SJSA1 (cell line): ENCODE measurements around the gene CACNA1F. TPM values are rescaled to one million over a fixed set of nuclear protein-coding genes. Genes with fewer than 3 reads are reported as not detected.

Experiments used
- DNase-seq, 2 experiments: peaks; one replicate each; pipeline ENCODE4 v3.0.0-alpha.2; 2015 to 2020; ENCODE audit warnings: low spot score in 2 of 2, low read depth in 1 of 2
- H3K27ac ChIP-seq: fragments of 250-450 bp; sonication (Bioruptor Pico); 2 replicates; pipeline ENCODE4 v1.5.1; 2020; ENCODE audit warnings: mild to moderate bottlenecking, moderate library complexity
- H3K27me3 ChIP-seq: fragments of 250-450 bp; sonication (Bioruptor Pico); replicated peaks from 2 replicates; pipeline ENCODE4 v1.5.1; 2020; ENCODE audit warnings: mild to moderate bottlenecking, moderate library complexity
- H3K36me3 ChIP-seq: fragments of 250-450 bp; sonication (Bioruptor Pico); 2 replicates; pipeline ENCODE4 v1.5.1; 2020; ENCODE audit warnings: mild to moderate bottlenecking
- H3K4me1 ChIP-seq: fragments of 250-450 bp; sonication (Bioruptor Pico); replicated peaks from 2 replicates; pipeline ENCODE4 v1.6.1; 2021; ENCODE audit warnings: mild to moderate bottlenecking
- H3K4me3 ChIP-seq: fragments of 250-450 bp; sonication (Bioruptor Pico); 2 replicates; pipeline ENCODE4 v1.5.1; 2020; ENCODE audit warnings: mild to moderate bottlenecking
- H3K9me3 ChIP-seq: fragments of 250-450 bp; sonication (Bioruptor Pico); replicated peaks from 2 replicates; pipeline ENCODE4 v1.5.1; 2020; ENCODE audit warnings: mild to moderate bottlenecking
- total RNA-seq: library from RNA; depleted of rRNA; stranded (reverse); fragments of >200 nt; shearing (Covaris generic); gene quantifications from 2 replicates; pipeline ENCODE4 v1.2.3, GENCODE V29; 2014

CACNA1F gene
- total RNA-seq, 1 experiment from 2014 or later, result not detected

DNA sequence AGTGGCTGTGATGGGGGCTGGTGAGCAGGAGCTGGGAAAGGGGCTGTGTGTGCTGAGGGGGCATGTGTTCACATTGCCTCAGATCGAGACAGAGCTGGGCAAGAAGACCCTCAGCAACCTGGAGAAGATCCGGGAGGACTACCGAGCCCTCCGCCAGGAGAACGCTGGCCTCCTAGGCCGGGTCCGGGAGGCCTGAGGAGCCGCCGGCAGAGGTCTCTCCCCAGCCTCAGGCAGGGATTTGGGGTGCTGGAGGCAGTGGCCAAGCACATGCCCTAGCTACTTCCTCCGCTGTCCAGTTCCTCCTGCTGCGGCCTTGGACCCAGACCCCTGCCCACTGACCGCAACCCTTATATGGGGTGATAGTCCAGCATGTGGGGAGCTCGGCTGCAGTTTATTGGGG is 16.9 kb upstream of the CACNA1F start:
- no peaks in the 10 kb centered on the region for H3K9me3 ChIP-seq
- no peak overlapping the region for H3K27ac ChIP-seq
- H3K36me3 ChIP-seq, result no peaks in the 10 kb centered on the region
- H3K27me3 ChIP-seq, result no peaks in the 10 kb centered on the region
- no peaks in the 10 kb centered on the region for H3K4me1 ChIP-seq
- H3K4me3 ChIP-seq, result no peak overlapping the region
- DNase-seq, result no peak

DNA sequence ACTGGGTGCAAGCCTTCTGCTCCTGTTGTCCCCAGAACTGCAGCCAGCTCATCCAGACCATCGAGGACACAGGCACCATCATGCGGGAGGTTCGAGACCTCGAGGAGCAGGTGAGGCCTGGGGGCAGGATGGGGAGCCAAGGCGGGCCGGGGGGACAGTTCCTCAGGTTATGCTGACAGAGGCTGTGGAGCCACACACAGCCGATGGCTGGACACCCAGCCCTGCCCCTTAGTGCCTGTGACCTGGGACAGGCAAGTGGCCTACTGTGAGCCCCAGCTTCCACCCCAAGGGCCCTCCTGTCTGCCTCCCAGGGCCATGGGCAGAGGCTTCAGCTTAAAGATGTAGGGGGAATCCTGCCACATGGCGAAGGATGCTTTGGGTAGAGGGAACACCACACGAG is 16.5 kb upstream of the CACNA1F start:
- Histone ChIP-seq H3K27ac (no peak overlapping the region), H3K36me3 (no peaks in the 10 kb centered on the region), H3K27me3 (no peaks in the 10 kb centered on the region), H3K4me1 (no peaks in the 10 kb centered on the region), H3K4me3 (no peak overlapping the region), H3K9me3 (no peaks in the 10 kb centered on the region)
- no peak for DNase-seq

DNA sequence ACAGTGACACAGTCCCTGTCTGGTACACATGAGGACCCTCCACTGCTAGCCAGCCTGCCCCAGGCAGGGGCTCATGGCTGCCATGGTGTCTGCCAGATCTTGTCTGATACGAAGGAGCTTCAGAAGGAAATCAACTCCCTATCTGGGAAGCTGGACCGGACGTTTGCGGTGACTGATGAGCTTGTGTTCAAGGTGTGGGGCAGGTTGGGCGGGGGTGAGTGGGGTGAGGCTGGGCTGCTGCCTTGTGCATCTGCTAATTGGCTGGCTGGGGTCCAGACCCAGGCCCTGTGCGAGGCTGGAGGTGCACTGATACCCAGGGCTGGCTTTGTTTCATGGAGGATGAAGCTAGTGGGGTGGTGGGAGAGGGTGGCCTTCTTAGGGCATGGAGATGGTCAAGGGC is 15.9 kb upstream of the CACNA1F start:
- no peak overlapping the region for H3K4me3 ChIP-seq
- H3K4me1 ChIP-seq, result no peaks in the 10 kb centered on the region
- H3K27me3 ChIP-seq, result no peaks in the 10 kb centered on the region
- H3K36me3 ChIP-seq, result no peaks in the 10 kb centered on the region
- H3K9me3 ChIP-seq, result no peaks in the 10 kb centered on the region
- no peak overlapping the region for H3K27ac ChIP-seq
- DNase-seq, result no peak

DNA sequence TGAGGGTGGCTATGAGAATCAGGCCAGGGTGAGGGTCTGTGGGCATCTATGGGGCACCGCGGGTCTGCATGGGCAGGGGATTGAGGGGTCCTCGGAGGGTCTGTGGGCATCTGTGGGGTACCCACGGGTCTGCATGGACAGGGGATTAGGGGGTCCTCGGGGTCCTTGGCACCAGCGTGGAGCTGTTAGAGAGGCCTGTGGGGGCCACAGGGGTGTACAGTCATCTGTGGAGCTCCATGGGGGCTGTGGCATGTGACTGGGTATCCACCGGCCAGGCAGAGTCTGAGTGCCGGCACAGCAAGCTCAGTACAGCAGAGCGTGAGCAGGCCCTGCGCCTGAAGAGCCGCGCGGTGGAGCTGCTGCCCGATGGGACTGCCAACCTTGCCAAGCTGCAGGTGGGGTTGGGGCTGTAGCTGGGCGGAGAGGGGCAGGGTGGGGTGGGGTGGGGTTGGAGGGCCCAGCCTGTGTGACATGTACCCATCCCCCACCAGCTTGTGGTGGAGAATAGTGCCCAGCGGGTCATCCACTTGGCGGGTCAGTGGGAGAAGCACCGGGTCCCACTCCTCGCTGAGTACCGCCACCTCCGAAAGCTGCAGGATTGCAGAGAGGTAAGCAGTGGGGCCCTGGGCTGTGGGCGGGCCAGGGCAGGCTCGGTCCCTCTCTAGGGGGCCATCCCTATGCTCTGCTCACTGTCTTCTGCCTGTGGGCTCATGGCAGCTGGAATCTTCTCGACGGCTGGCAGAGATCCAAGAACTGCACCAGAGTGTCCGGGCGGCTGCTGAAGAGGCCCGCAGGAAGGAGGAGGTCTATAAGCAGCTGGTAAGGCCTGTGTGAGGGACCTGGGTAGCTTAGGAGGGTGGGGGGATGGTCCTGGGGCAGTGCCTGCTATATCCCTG is 15.0 kb upstream of the CACNA1F start:
- H3K9me3 ChIP-seq, result no peaks in the 10 kb centered on the region
- DNase-seq, result no peak
- no peak overlapping the region for H3K4me3 ChIP-seq
- no peaks in the 10 kb centered on the region for H3K36me3 ChIP-seq
- H3K27me3 ChIP-seq, result no peaks in the 10 kb centered on the region
- no peaks in the 10 kb centered on the region for H3K4me1 ChIP-seq
- H3K27ac ChIP-seq, result no peak overlapping the region

DNA sequence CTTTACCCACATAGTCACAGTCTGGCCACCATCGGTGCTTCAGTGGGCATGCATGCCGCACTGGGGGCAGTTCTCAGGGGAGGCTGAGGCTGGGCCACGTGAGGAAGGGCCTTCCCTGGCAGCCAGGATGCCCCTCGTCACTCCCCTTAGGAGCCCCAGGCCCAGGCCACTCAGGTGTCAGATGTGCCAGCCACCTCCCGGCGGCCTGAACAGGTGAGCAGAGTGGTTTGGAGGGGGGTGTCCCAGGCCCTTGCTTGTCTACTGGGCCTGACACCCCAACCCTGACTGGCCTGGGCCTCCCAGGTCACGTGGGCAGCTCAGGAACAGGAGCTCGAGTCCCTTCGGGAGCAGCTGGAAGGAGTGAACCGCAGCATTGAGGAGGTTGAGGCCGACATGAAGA is 14.2 kb upstream of the CACNA1F start:
- no peaks in the 10 kb centered on the region for H3K36me3 ChIP-seq
- no peak for DNase-seq
- no peaks in the 10 kb centered on the region for H3K27me3 ChIP-seq

DNA sequence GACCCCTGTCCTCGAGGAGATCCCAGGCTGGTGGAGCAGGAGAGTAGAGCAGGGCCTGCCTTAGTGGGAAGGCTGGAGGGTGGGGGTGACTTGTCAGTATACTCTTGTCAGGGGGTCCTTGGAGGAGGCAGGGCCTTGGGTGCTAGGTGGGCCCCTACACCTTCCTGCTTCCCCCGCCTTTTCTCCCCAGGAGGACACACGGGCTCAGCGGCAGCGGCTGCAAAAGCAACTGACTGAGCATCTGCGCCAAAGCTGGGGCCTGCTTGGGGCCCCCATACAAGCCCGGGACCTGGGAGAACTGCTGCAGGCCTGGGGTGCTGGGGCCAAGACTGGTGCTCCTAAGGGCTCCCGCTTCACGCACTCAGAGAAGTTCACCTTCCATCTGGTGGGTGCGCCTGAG is 13.4 kb upstream of the CACNA1F start:
- H3K36me3 ChIP-seq, result no peaks in the 10 kb centered on the region
- no peaks in the 10 kb centered on the region for H3K27me3 ChIP-seq
- DNase-seq, result no peak
- no peak overlapping the region for H3K27ac ChIP-seq
- H3K4me1 ChIP-seq, result no peaks in the 10 kb centered on the region
- no peak overlapping the region for H3K4me3 ChIP-seq
- H3K9me3 ChIP-seq, result no peaks in the 10 kb centered on the region

More for the DNA sequence above, 14.2 kb upstream of the CACNA1F start:
- H3K27ac ChIP-seq, result no peak overlapping the region
- no peaks in the 10 kb centered on the region for H3K9me3 ChIP-seq
- no peak overlapping the region for H3K4me3 ChIP-seq
- no peaks in the 10 kb centered on the region for H3K4me1 ChIP-seq

DNA sequence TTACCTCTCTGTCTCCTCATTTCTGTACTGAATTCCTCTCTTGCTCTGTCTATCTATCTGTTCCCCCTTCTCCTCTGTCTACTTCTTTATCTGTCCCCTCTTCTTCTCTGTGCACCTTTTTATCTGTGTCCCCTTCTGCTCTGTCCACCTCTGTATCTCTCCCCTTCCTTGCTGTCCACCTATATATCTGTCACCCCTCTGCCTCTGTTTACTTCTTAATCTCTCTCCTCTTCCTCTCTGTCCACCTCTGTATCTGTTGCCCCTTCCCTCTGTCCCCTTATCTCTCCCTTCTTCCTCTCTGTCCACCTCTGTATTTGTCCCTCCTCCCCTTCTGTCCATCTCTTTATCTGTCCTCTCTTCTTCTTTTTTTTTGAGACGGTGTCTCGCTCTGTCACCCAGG is 11.1 kb upstream of the CACNA1F start:
- H3K4me1 ChIP-seq, result no peaks in the 10 kb centered on the region
- H3K4me3 ChIP-seq, result no peak overlapping the region
- no peaks in the 10 kb centered on the region for H3K27me3 ChIP-seq
- H3K9me3 ChIP-seq, result no peaks in the 10 kb centered on the region
- no peak for DNase-seq
- H3K36me3 ChIP-seq, result no peaks in the 10 kb centered on the region
- no peak overlapping the region for H3K27ac ChIP-seq

- Histone ChIP-seq H3K4me3 (no peak overlapping the region), H3K4me1 (no peaks in the 10 kb centered on the region), H3K9me3 (no peaks in the 10 kb centered on the region), H3K27me3 (no peaks in the 10 kb centered on the region), H3K27ac (no peak overlapping the region), H3K36me3 (no peaks in the 10 kb centered on the region)
- no peak for DNase-seq
These were observed 10.0 kb upstream of the CACNA1F start for GRCh38 chrX:49243166-49243565.

DNA sequence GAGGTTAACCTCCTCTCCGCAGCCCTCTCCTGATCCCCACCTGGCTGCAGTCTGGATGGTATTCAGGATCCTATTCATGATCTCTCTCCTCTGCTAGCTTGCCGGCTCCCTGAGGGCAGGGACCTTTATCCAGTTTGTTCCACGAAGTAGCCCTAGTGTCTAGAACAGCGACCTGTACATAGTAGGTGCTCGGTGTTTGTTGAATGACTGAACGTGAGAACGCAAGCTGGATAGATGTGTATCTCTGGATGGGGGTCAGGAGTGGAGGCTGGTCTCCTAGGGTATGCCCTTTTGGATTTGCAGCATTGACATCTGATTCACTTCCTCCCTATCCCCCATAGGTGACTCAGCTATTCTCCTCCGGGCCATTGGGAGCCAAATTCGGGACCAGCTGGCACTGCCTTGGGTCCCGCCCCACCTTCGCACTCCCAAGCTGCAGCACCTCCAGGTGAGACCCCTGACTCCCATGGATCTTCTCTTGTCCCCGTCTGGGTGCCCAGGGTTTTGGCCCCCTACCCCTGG is 9.5 kb upstream of the CACNA1F start:
- H3K27ac ChIP-seq, result no peak overlapping the region
- no peaks in the 10 kb centered on the region for H3K4me1 ChIP-seq
- no peak overlapping the region for H3K4me3 ChIP-seq
- no peaks in the 10 kb centered on the region for H3K9me3 ChIP-seq
- no peak for DNase-seq
- H3K36me3 ChIP-seq, result no peaks in the 10 kb centered on the region
- no peaks in the 10 kb centered on the region for H3K27me3 ChIP-seq

GRCh38 chrX:49238735-49239134 is 5.6 kb upstream of the CACNA1F start:
- Histone ChIP-seq H3K4me1 (no peaks in the 10 kb centered on the region), H3K36me3 (no peaks in the 10 kb centered on the region), H3K27ac (no peak overlapping the region), H3K27me3 (no peaks in the 10 kb centered on the region), H3K4me3 (no peak overlapping the region), H3K9me3 (no peaks in the 10 kb centered on the region)
- DNase-seq, result no peak

- Histone ChIP-seq H3K36me3 (no peaks in the 10 kb centered on the region), H3K4me3 (no peak overlapping the region), H3K27ac (no peak overlapping the region), H3K27me3 (no peaks in the 10 kb centered on the region), H3K4me1 (no peaks in the 10 kb centered on the region), H3K9me3 (no peaks in the 10 kb centered on the region)
- no peak for DNase-seq
These were observed 3.9 kb upstream of the CACNA1F start for GRCh38 chrX:49237060-49237459.

DNA sequence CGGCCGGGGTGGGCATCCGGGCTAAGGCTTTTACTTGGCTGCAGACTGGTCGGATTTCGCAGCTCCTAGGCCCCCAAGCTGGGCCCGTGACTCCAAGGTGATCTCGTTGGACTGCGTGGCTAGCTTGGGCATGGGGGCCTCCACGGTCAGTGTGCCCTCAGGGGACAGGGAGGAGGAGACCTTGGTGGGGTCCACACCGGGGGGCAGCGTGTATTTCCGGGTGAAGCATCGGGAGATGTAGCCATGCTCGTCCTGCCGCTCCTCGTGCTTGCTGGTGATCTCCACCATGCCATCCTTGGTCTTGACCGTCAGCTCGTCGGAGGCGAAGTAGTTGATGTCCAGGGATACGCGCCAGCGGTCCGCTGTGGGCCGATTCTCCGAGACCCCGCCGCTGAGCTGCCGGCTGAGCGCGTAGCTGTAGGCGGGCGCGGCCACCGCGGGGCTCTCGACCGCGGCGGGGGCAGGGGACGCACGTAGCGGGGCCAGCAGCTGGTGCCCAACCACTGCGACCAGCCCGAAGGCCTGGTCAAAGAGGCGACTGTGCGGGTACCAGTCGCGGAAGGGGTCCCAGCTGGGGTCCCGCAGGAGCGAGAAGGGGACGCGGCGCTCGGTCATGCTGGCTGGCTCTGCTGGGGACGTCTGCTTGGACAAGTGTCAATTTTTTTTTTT is 881 bp upstream of the CACNA1F start:
- H3K27ac ChIP-seq, result no peak overlapping the region
- H3K27me3 ChIP-seq, result no peaks in the 10 kb centered on the region
- H3K4me1 ChIP-seq, result no peaks in the 10 kb centered on the region
- no peak for DNase-seq
- H3K9me3 ChIP-seq, result no peaks in the 10 kb centered on the region
- H3K36me3 ChIP-seq, result no peaks in the 10 kb centered on the region
- no peak overlapping the region for H3K4me3 ChIP-seq

DNA sequence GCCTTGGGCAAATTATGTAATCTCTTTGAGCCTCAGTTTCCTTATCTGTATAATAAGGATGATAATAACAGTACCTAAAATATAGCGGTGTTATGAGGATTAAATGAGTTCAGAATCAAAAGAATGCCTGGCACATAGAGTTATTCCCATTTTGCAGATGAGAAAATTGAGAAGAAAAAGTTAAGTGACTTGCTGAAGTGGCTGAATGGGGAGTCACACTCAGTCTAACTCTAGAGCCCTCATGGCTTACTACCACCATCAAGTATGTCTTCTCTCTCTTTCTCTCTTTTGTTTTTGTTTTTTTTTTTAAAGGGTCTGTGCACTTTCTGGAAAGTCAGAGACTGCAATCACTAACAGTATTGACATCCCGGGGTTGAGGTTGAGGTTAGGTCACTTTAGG is 615 bp downstream of the CACNA1F start:
- Histone ChIP-seq H3K27me3 (no peaks in the 10 kb centered on the region), H3K9me3 (no peaks in the 10 kb centered on the region), H3K27ac (no peak overlapping the region), H3K4me1 (no peaks in the 10 kb centered on the region), H3K4me3 (no peak overlapping the region), H3K36me3 (no peaks in the 10 kb centered on the region)
- no peak for DNase-seq

- Histone ChIP-seq H3K27ac (no peak overlapping the region), H3K4me3 (no peak overlapping the region), H3K36me3 (no peaks in the 10 kb centered on the region), H3K9me3 (no peaks in the 10 kb centered on the region), H3K4me1 (no peaks in the 10 kb centered on the region), H3K27me3 (no peaks in the 10 kb centered on the region)
- no peak for DNase-seq
These were observed 1.7 kb downstream of the CACNA1F start for GRCh38 chrX:49231333-49232000.
